MCF 10A (cell line): ENCODE measurements around the gene ANO4. TPM values are rescaled to one million over a fixed set of nuclear protein-coding genes. Genes with fewer than 3 reads are reported as not detected.

Source experiments
- BruUV-seq: library from RNA; stranded (reverse); fragments of 400-500 nt; replicated peaks from 2 replicates; lab custom pipeline; 2021; lab: Mats Ljungman, UMichigan
- CTCF ChIA-PET: fragments of 300-600 bp; sonication (Branson Sonifier 250); formaldehyde crosslinking; extraction: SDS; loops from one replicate; lab custom pipeline; 2021; ENCODE audit warnings: antibody characterized with exemption, inconsistent platforms; lab: Yijun Ruan, JAX
- POLR2A ChIA-PET: fragments of 300-600, 350-650 bp; sonication (Branson Sonifier 250); formaldehyde crosslinking; extraction: SDS; loops from one replicate; lab custom pipeline; 2020; ENCODE audit warnings: antibody characterized with exemption, inconsistent platforms; lab: Yijun Ruan, JAX
- DNase-seq: peaks from one replicate; pipeline ENCODE4 v3.0.0-alpha.2; 2018; ENCODE audit not compliant: unreplicated experiment
- H3K27ac Mint-ChIP-seq: one replicate; pipeline ENCODE4 v1.8.0; 2022; ENCODE audit warnings: mild to moderate bottlenecking, low read depth, mixed read lengths; ENCODE audit not compliant: unreplicated experiment
- H3K27me3 Mint-ChIP-seq: one replicate; pipeline ENCODE4 v1.8.0; 2022; ENCODE audit warnings: mixed read lengths; ENCODE audit not compliant: insufficient read depth, unreplicated experiment
- H3K36me3 Mint-ChIP-seq: one replicate; pipeline ENCODE4 v1.8.0; 2022; ENCODE audit warnings: mild to moderate bottlenecking, moderate library complexity, mixed read lengths; ENCODE audit not compliant: insufficient read depth, unreplicated experiment
- H3K4me1 Mint-ChIP-seq: one replicate; pipeline ENCODE4 v1.8.0; 2022; ENCODE audit warnings: mixed read lengths; ENCODE audit not compliant: insufficient read depth, unreplicated experiment
- H3K4me3 Mint-ChIP-seq: one replicate; pipeline ENCODE4 v1.8.0; 2022; ENCODE audit warnings: mild to moderate bottlenecking, moderate library complexity, mixed read lengths; ENCODE audit not compliant: unreplicated experiment
- H3K9me3 Mint-ChIP-seq: one replicate; pipeline ENCODE4 v1.8.0; 2022; ENCODE audit warnings: mixed read lengths; ENCODE audit not compliant: unreplicated experiment
- CTCF ChIP-seq: fragments of 200-600 bp; IDR thresholded peaks from one replicate; pipeline ENCODE4 v1.8.0; 2022; ENCODE audit warnings: antibody characterized with exemption, mild to moderate bottlenecking; ENCODE audit not compliant: unreplicated experiment
- intact Hi-C: fragments of 100-400 bp; cut with micrococcal nuclease; formaldehyde crosslinking; loops from 2 replicates; pipeline ENCODE4 v1.14.1; 2022
- total RNA-seq: library from RNA; stranded (reverse); gene quantifications from 2 replicates; pipeline ENCODE4 v1.2.3, GENCODE V29; 2022

Gene ANO4
- total RNA-seq, 1 experiment from 2014 or later, result 0.91 TPM

GRCh38 chr12:100935929-100936328 is 141.4 kb downstream of the ANO4 start:
- Mint-ChIP-seq H3K4me1 (no peaks in the 10 kb centered on the region), H3K36me3 (no peaks in the 10 kb centered on the region), H3K9me3 (no peaks in the 10 kb centered on the region), H3K27me3 (no peaks in the 10 kb centered on the region), H3K27ac (no peak overlapping the region), H3K4me3 (no peak overlapping the region)
- POLR2A ChIA-PET, result no interaction called here
- DNase-seq, result no peak
- BruUV-seq, result no TSS peak
- no peak for TF ChIP-seq CTCF
- CTCF ChIA-PET, result no interaction called here
- intact Hi-C loops, result no loop called here

GRCh38 chr12:100936661-100937060 is 142.1 kb downstream of the ANO4 start:
- Mint-ChIP-seq H3K4me1 (no peaks in the 10 kb centered on the region), H3K4me3 (no peak overlapping the region), H3K9me3 (no peaks in the 10 kb centered on the region), H3K27ac (no peak overlapping the region), H3K36me3 (no peaks in the 10 kb centered on the region), H3K27me3 (no peaks in the 10 kb centered on the region)
- ChIA-PET CTCF (interaction anchor here (0.9 kb wide), 1 partner anchor 20 kb away, joined by 3 read pairs; no protein-coding TSS in a partner anchor), POLR2A (no interaction called here)
- no TSS peak for BruUV-seq
- intact Hi-C loops, result no loop called here
- DNase-seq, result no peak
- TF ChIP-seq CTCF, result no peak

GRCh38 chr12:100940503-100940902 is 145.9 kb downstream of the ANO4 start:
- ChIA-PET CTCF (no interaction called here), POLR2A (no interaction called here)
- Mint-ChIP-seq H3K27me3 (no peaks in the 10 kb centered on the region), H3K4me3 (no peak overlapping the region), H3K27ac (no peak overlapping the region), H3K36me3 (no peaks in the 10 kb centered on the region), H3K9me3 (no peaks in the 10 kb centered on the region), H3K4me1 (no peaks in the 10 kb centered on the region)
- intact Hi-C loops, result no loop called here
- no peak for TF ChIP-seq CTCF
- BruUV-seq, result no TSS peak
- DNase-seq, result no peak

DNA sequence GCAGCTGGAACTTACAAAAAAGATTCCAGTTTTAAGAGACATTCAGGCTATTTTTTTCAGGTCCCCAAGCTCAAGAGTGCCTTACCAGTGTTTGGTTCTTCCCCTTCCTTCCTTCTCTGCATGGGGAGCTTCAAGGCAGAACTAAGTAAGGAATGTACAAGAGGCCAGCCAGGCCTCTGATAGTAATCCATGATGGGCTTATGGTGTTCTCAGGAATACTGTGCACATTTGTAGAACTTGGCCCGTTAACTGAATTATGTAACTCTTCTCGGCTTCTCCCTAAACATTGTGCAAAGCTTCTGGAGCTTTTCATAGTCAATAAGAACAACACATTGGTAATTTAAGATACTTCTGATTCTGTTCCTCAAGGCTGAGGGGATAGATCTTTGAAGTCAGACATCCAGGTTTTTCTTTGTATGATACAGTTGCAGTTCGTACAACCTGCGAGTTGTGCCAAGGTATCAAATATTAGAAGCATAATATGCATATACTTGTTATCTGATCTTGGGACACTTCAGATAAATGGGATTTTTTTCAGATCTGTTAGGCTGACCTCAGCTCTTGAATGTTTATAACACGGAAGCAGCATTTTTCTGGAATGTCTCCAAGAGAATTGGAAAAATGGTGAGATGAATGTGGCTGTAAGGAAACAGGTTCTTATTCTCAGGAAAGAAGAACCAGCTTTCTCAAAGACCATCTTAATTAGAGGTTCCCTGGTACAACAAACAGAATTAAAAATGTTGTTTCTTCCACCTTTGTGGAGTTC is 148.6 kb downstream of the ANO4 start:
- Mint-ChIP-seq H3K27me3 (peaks cover 14% of the 10 kb centered on the region), H3K9me3 (no peaks in the 10 kb centered on the region), H3K36me3 (no peaks in the 10 kb centered on the region), H3K4me1 (no peaks in the 10 kb centered on the region), H3K27ac (no peak overlapping the region), H3K4me3 (no peak overlapping the region)
- POLR2A ChIA-PET, result no interaction called here
- no peak for DNase-seq
- CTCF ChIA-PET, result interaction anchor here (0.6 to 0.7 kb wide), 2 partner anchors 34 to 38 kb away, joined by 3 read pairs; no protein-coding TSS in a partner anchor
- intact Hi-C loops, result no loop called here
- BruUV-seq, result no TSS peak
- no peak for TF ChIP-seq CTCF
